Erythroblast (primary cell): ENCODE data around the gene NEAT1.

Experiments
- DNase-seq, 2 experiments: peaks; one replicate each; lab custom pipeline; 2025; lab: John Stamatoyannopoulos, UW
- GATA1 ChIP-seq: IDR thresholded peaks from 2 replicates; pipeline ENCODE4 v1.6.1; 2011; ENCODE audit warnings: low read depth, mild to moderate bottlenecking, control low read depth, low read length, moderate library complexity
- POLR2A ChIP-seq: IDR thresholded peaks from 2 replicates; pipeline ENCODE4 v1.6.1; 2011; ENCODE audit warnings: mild to moderate bottlenecking, low read length

Gene NEAT1

DNA sequence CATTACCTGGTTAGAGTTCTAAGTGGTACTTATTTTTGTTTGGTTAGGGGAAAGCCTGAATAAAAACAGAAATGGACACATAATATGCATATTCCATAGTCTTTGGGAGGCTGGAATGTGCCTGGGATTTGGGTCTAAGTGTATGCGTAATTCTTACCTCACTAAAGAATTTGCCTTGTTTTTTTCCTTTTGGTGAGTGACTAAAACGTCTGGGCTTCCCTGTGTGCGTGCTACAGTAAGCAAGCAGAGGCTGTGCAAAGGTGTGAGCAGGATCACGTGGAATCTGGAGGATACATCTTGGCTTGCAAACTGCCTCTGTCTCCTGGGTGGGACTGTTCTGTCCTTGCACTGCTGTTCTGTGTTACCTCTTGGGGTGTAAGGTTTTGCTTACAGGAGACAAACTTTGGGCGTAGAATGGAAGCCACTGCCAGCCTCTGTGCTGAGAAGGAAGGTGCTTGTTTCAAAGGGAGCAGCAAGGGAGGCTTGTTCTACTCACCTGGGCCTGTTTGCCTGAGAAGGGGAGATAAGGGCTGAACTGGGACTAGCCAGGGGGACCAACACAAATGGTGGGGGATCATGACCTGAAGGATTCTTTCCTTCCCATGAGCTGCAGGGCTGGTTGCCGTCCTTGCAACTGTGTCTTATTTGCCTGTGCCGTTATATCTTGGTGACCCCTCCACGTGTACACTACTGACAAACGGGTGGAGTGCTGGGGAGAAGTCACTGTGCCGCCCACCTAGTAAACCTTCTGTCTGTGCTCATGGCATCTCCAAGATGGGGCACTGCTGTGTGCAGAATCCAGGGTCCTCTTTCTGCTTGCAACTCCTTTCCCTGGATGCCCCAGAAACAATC, 4.5 kb downstream of the NEAT1 start:
- peak; percentile 78 to 87 for DNase-seq
- TF ChIP-seq GATA1: no peak
- peak; percentile 86 for TF ChIP-seq POLR2A

DNA sequence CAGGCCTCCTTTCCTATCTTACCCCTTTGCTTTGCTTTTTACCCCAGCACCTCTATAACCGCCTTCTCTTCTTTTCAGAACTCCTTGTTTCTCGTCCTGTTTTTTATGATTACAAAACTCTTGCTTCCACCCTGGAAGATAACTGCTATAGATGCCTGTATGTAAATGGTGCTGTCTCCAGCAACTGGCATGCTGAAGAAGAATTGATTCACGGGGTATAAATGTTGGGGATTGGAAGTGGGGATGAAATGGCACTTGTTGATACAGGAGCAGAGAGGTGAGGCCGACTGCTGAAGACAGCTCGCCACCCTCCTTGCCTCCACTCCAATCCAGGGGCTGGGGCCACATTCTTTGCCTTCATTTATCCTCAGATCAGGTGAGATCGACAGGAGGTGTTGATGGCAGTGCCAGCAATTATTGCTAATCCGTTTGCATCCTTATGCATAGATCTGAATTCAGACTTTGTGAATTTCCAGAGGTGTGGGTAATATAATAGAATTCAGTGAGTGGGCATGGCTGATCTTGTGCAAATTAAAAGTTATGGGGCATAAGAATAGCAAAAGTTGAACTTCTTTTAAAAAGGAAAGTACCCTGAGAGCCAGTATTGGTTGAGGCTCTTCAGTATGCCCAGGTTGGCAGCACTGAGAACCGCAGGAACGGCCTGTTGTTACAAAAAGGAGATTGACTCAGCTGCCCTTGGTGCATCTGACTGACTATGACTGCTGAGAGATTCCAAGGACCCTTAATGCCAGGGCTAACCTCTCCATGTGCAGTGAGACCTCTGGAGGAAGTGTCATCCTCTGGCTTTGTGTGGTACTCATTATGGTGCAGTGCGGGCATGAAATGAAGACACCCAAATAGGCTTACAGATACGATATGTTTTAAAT, 5.3 kb downstream of the NEAT1 start:
- TF ChIP-seq POLR2A (peak; percentile 74), GATA1 (no peak)
- peak in 1 of 2 experiments; percentile 76 for DNase-seq

DNA sequence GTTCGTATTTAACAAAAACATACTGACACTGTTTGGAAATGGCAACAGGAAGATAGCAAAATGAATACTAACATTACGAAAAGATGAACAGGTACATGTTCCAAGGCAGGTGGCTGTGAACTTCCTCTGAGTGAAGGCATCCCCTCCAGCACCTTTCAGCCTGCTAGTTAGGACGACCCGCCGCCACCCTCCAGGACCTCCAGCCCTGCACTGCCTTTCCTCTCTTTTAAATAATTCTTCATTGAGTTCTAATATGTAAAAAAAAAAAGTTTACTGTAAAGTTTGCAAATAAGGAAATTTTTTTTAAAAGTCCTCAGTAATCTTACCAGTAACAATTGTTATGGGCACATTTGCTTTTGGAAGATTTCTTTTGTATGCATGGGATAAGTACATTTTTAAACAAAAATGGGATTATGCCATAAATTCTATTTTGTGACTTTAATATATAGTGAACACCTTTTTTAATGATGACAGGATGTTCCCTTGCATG, 6.0 kb downstream of the NEAT1 start:
- TF ChIP-seq POLR2A (no peak), GATA1 (no peak)
- DNase-seq: peak in 1 of 2 experiments; percentile 76

DNA sequence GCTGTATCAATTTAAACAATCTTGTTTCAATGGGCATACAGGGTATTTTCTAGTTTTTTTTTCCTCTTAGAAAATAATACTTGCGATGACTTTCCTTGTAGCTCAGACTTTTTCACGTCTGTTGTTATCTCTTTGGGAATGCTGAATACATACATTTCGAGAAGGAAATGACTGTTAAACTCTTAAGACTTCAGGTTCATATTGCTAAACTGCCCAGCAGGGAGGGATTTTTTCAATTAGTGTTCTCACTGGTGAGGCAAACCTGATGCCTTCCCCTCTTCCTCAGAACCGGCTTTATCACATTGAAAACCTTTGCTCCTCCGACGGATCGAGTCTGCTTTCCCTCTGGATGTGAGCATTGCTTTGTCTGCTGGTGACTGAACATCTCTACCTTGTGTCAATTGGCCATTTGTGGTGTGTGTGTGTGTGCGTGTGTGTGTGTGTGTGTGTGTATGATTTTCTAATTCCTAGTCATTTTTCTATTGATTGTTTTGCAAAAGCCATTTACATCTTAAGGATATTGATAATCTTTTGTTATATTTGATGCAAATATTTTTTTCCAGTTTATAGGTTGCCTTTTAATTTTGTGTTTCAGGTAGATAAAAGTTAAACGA, 6.6 kb downstream of the NEAT1 start:
- peak in 1 of 2 experiments; percentile 71 for DNase-seq
- no peak for TF ChIP-seq GATA1
- TF ChIP-seq POLR2A: no peak

DNA sequence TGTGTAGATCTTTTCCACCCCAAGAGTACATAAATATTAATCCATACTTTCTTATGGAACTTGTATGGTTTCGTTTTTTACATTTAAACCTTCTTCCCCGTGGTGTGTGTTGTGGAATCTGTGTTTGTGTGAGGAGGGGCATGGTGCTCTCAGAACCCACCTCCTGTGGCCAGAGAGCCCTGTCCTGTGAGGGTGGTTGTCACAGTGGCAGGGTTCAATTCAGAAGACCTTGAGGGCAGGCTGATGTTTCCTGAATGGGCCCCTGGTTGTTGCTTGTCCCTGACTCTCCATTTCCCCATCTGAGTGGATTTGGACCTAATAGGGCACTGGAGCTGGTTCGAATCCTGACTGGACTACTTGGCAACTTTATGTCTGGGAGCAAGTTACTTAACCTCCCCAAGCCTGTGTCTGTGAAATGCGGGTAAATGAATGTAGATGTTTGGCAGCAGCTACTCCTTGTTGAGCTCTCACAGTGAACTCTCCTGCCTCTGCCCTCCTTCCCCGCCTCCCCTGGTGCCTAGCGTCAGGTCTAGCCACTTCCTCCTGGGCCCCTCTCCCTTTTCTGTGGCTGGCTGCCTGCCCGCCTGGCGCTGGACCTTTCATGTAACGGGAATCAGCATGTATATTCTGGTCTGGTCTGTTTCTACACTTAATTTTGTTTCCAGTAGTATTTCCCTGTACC, 7.3 kb downstream of the NEAT1 start:
- DNase-seq: peak; percentile 45 to 72
- TF ChIP-seq GATA1: no peak
- TF ChIP-seq POLR2A: peak; percentile 85

DNA sequence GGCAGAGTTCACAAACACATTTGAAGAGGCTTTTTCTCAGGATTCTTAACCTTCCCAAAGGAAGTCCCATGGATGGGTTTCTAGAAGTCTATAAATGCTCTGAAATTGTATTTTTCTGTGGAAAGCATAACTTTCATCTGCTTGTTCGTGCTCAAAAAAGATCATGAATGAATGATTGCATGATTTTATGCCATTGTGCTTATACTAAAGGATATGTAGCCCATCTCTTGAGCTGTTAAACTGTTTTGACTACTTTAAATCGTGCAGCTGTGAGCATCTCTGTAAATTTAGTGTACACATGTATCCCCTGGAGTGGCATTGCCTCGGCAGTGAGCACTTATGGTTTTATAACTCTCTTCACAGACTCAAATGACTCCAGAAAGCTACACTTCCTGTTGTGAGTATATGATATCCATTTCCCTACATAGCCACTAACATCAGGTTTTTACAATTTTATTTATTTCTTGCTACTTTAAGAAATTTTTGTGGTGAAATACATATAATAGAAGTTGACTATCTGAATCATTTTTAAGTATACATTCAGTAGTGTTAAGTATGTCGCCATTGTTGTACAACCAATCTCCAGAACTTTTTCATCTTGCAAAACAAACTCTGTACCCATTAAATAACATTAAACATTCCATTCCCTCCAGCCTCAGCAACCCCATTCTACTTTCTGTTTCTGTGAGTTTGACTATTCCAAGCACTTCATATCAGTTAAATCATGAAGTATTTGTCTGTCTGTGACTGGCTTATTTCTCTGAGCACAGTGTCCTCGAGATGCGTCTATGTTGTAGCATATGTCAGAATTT, 8.0 kb downstream of the NEAT1 start:
- peak in 1 of 2 experiments; percentile 65 for DNase-seq
- TF ChIP-seq GATA1: no peak
- TF ChIP-seq POLR2A: peak; percentile 74

DNA sequence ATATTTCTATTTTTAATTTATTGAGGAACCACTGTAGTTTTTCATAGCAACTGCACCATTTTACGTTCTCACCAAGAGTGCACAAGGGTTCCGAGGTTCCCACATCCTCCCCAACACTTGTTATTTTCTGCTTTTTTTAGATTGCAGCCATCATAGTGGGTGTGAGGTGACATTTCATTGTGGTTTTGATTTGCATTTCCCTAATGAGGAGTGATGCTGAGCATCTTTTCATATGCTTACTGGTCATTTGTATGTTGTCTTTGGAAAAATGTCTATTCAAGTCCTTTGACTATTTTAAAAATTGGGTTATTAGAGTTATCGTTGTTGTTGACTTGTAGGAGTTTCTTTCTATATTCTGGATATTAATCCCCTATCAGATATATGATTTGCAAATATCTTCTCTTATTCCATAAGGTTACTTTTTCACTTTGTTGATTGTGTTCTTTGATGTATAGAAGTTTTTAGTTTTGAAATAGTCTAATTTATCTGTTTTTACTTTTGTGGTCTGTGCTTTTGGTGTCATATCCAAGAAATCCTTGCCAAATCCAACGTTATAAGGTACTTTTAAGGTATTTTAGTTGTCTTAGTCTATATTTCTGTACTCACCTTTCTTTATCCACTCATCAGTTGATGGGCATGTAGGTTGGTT, 9.0 kb downstream of the NEAT1 start:
- no peak for DNase-seq
- TF ChIP-seq POLR2A: peak; percentile 21
- no peak for TF ChIP-seq GATA1

DNA sequence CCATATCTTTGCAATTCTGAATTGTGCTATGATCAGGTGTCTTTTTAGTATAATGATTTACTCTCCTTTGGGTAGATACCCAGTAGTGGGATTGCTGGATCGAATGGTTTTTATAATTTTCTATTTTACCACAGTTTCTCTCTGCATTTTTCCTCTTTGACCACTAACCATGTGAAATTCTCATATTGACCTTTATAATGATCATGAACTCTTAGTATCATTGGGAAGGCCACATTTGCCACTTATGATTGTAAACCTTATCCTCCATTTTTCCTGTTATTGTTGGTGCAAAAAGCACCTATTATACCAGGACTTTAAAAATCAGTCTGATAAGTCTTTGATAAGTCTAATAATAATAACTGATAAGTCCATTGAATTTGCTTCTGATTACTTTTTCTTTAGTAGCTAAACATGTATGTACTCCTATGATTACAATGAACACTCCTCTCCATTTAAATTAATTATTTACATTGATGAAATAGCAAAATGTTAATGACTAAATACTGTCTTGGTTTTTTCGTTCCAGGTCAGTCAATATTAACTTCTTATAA, 9.6 kb downstream of the NEAT1 start:
- TF ChIP-seq POLR2A (no peak), GATA1 (no peak)
- no peak for DNase-seq

DNA sequence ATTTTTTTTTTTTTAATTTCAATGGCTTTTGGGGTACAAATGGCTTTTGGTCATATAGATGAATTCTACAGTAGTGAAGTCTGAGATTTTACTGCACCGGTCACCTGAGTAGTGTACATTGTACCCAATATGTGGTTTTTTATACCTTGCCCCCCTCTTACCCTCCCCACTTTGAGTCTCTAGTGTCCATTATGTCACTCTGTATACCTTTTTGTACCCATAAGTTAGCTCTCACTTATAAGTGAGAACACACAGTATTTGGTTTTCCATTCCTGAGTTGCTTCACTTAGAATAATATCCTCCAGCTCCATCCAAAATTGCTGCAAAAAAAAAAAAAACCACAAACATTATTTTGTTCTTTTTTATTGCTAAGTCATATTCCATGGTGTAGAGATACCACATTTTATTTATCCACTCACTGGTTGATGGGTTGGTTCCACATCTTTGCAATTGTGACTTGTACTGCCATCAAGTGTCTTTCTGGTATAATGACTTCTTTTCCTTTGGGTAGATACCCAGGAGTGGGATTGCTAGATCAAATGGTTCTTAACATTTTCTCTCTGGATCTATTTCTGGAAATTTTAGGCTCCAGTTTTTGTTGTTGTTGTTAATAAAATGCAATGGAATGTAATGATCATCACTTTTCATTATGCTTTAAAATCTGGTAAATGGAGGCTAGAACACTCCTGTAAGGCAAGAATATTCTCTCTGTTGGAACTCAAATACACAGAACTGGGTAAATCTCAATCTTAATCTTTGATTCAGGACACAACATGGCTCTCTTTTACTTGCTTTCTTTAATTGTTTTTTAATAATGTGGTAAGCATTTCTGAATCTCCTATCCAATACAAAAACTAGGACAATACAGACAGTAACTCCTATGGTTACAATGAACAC, 10.3 kb downstream of the NEAT1 start:
- peak; percentile 81 for DNase-seq

DNA sequence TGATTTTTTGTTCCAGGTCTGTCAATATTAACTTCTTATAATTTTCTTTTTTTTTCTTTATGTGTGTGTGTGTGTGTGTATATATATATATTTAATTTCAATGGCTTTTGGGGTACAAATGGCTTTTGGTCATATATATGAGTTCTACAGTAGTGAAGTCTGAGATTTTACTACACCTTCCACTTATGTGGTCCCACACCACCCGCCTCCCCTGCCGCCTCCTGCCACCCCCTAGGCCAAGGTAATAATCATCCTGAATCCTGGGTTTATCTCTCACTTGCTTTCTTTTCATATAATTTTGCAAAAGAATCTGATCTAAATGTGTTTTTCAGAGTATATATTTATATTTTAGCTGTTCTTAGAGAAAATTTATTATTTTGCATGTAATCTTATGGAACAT, 11.1 kb downstream of the NEAT1 start:
- TF ChIP-seq POLR2A (no peak), GATA1 (no peak)
- DNase-seq: no peak

More for the DNA sequence above, 10.3 kb downstream of the NEAT1 start:
- TF ChIP-seq POLR2A (no peak), GATA1 (no peak)
